Measurements from ENCODE around the gene NGEF.

DNA sequence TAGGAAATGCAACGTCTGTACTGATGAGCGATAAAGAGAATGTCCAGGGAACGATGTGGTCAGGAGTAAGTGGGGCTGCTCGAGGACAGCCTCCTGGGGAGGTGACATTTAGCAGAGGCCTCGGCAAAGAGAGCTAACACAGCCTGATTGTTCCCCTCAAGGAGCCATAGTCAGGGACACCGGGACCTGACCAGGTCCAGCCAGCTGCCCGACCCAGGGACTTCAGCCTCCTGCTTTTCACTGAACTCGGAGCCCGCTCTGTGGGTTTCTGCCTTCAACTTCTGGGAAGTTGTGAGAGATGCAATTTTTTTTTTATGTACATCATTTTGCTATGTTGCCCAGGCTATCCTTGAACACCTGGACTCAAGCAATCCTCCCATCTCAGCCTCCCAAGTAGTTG is 29.5 kb upstream of the NGEF start:
- TF ChIP-seq, protein P1, sequence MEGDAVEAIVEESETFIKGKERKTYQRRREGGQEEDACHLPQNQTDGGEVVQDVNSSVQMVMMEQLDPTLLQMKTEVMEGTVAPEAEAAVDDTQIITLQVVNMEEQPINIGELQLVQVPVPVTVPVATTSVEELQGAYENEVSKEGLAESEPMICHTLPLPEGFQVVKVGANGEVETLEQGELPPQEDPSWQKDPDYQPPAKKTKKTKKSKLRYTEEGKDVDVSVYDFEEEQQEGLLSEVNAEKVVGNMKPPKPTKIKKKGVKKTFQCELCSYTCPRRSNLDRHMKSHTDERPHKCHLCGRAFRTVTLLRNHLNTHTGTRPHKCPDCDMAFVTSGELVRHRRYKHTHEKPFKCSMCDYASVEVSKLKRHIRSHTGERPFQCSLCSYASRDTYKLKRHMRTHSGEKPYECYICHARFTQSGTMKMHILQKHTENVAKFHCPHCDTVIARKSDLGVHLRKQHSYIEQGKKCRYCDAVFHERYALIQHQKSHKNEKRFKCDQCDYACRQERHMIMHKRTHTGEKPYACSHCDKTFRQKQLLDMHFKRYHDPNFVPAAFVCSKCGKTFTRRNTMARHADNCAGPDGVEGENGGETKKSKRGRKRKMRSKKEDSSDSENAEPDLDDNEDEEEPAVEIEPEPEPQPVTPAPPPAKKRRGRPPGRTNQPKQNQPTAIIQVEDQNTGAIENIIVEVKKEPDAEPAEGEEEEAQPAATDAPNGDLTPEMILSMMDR (IDR thresholded peaks at IDR 0.05) = no peak
- no peak for TF ChIP-seq POLR2A (IDR thresholded peaks at IDR 0.05)
